Erythroblast (primary cell): ENCODE data around the gene ENOX1.
"Not testable (repeated sequence)": the region's sequence is repeated elsewhere in the genome, so short reads cannot be mapped to it uniquely, and the experiment has no call there.

ENCODE experiments used
- DNase-seq, 2 experiments: peaks; one replicate each; lab custom pipeline; 2025; lab: John Stamatoyannopoulos, UW
- GATA1 ChIP-seq: IDR thresholded peaks from 2 replicates; pipeline ENCODE4 v1.6.1; 2011; ENCODE audit warnings: low read depth, mild to moderate bottlenecking, control low read depth, low read length, moderate library complexity
- POLR2A ChIP-seq: IDR thresholded peaks from 2 replicates; pipeline ENCODE4 v1.6.1; 2011; ENCODE audit warnings: mild to moderate bottlenecking, low read length

ENOX1 gene

GRCh38 chr13:43369319-43369718 lies 417.5 kb downstream of the ENOX1 start:
- DNase-seq, result no peak
- no peak for TF ChIP-seq GATA1
- TF ChIP-seq POLR2A, result no peak

DNA sequence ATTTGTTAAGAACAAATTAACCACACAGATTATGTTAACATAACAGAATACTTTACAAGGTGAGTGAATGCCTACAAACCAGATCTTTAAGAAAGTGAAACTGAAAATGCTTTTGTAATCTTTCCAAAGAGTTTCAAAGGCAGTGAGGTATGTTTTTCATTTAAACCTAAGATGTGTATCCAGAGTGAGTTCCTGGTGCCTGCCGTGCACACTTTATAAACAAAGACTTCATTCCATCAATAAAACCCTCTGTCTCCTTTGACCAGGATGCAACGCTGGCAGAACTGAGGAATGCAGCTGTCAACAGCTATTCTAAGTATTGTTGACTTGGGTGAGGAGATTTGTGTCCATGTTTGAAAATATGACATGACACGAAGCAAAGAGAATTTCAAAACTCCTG lies 418.8 kb downstream of the ENOX1 start:
- TF ChIP-seq GATA1, result no peak
- TF ChIP-seq POLR2A, result no peak
- no peak for DNase-seq

GRCh38 chr13:43365039-43365344 lies 421.8 kb downstream of the ENOX1 start:
- DNase-seq, result no peak
- no peak for TF ChIP-seq GATA1
- TF ChIP-seq POLR2A, result no peak

DNA sequence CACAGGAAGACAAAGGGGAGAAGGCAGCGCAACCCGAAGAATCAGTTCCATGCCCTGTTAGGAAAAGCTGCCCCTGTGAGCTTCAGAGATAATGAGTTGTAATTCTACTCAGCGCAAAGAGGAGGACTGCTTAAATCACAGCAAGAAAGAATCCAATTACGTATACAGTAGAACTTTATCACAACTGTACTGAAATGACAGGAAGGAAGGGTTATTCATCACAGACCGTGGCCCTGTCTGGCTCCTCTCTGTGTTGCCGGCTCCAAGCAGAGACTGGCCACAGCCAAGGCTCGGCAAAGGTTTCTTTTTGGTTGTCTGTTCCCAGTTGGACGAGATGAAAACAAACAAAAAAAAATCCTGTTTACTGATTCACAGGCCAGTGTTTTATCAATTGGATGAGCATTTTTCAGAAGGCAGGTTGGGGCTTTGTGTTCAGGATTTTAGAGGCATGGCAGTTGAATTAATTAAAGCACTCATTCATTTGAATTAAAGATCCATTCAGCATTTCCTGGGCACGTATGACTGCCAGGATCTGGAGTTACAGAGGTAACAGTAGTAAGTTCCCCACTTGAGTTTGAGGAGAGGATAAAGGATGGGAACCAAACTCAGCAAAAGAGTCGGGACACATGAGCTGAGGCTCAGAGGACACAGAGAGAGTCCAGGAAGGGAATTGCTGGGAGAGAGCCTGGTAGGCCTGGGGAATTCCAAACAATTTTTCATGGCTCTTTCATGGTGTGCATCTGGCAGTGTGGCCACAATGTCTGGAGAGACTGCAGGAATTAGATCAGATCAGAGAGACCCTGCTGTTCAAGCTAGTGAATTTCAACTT lies 422.3 kb downstream of the ENOX1 start:
- TF ChIP-seq GATA1, result no peak
- no peak for TF ChIP-seq POLR2A
- DNase-seq, result no peak

- DNase-seq, result no peak
- TF ChIP-seq GATA1 (no peak), POLR2A (no peak)
Measured at GRCh38 chr13:43363156-43363953, 423.4 kb downstream of the ENOX1 start.

- DNase-seq, result no peak
- TF ChIP-seq POLR2A (no peak), GATA1 (no peak)
Measured at GRCh38 chr13:43362556-43362955, 424.2 kb downstream of the ENOX1 start.

DNA sequence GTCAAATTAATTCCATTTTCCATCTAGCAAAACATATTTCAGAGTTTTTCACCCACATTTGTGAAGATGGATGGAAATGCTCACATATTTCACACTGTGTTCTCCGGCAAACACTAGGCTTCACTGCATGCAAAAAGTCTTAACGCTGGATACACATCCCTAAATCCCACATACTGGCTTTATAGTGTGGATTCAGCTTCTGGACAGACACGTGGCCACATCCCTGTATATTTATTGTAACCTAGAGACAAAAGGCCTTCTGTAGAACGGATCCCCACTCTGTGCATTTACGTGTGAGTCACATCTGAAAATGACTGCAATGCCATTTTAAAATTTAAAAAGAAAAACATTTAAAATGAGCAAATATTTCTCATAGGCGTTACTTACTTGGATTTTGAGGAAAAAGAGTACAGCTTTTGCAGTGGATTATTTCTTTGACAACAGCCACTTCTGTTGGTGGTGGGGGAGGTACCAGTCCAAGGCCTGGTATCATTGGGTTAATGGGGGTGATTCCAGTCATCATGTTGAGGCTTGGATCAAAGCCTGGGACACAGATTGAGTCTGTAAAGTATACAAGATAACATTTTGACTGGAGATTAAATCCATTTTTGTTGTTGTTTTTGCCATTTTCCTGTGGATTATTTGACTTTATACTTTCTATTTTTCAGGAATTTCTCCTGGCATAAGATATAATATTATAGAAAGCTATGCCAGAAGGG lies 425.7 kb downstream of the ENOX1 start:
- TF ChIP-seq POLR2A (no peak), GATA1 (no peak)
- DNase-seq, result no peak

GRCh38 chr13:43360171-43360570 lies 426.6 kb downstream of the ENOX1 start:
- TF ChIP-seq GATA1, result no peak
- TF ChIP-seq POLR2A, result no peak
- no peak for DNase-seq

GRCh38 chr13:43359536-43359935 lies 427.2 kb downstream of the ENOX1 start:
- TF ChIP-seq POLR2A, result no peak
- TF ChIP-seq GATA1, result no peak
- DNase-seq, result no peak

- TF ChIP-seq POLR2A (no peak), GATA1 (no peak)
- no peak for DNase-seq
Measured at GRCh38 chr13:43357564-43357963, 429.2 kb downstream of the ENOX1 start.

DNA sequence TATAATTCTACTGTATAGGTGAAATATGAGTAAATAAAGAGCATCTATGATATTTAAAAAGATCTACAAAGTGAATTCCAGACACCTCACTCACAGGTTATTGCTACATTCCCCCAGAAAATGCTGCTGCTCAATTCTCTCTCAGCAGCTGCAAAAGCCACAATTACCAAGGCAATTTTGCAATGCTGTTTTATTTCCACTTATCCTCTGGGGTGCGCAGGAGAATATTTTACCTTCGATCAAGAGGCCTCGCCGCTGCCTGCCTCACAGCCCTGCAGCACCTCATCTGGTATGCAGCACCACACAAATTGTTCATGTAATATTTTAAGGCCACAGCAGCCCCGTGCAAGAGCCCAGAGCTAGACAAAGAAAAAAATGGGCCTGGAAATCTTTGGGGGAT lies 430.2 kb downstream of the ENOX1 start:
- TF ChIP-seq GATA1 (no peak), POLR2A (no peak)
- no peak for DNase-seq

GRCh38 chr13:43355774-43356173 lies 431.0 kb downstream of the ENOX1 start:
- no peak for TF ChIP-seq POLR2A
- no peak for TF ChIP-seq GATA1
- DNase-seq, result no peak

DNA sequence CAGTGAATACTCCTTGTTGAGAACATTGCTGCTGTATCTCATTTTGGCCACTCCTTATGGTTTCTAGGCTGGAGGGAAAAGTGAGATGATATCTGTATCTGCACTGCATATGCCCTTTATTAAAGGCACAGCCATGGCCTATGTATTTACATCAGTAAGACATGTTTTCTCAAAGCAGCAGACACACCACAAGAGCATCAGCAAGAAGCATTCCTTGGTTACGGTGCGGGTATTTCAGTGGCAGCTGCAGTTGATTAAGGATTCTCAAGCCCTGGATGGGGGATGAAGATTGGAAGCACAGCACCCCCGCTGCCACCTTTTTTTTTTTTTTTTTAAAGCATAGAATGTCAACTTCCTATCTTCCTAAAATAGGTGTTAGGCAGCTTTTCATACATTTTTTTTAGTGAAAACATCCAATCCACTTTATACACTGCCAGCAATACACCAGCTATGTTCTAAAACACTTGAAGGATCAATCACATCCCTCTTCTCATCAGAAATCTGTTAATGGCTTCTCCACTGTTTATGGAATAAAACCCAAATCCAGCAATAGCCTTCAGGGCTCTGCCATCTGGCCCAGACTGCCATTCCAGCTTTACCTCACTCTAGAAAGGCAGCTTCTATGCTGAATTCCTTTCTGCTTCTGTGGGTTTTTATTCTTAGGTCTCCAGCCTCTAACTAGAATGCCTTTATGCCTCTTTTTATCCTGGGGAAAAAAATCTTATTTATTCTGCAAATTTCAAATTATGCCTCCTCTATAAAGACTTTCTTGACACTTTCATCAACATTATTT lies 432.4 kb downstream of the ENOX1 start:
- no peak for DNase-seq
- TF ChIP-seq POLR2A (no peak), GATA1 (no peak)

DNA sequence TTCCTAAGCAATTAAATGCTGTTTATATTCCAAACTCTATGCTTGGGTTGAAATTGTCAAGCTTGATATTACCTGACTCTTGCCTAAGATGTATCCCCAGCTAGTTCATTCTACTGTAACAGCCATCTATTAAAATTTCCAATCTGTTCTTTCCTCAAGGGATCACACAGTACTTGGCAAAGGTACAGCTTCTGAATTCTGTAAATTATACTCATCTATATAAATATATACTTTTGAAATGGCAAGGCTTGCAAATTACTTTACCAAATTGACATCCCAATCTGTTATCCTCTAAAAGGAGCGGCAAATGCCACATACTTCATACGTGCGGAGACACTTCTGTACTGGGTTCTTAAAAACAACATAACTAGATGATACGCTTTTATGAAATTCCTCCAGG lies 433.1 kb downstream of the ENOX1 start:
- TF ChIP-seq GATA1 (no peak), POLR2A (no peak)
- no peak for DNase-seq

- DNase-seq, result not testable (repeated sequence)
Measured at GRCh38 chr13:43351612-43352011, 435.2 kb downstream of the ENOX1 start.
